A549 (cell line): ENCODE results near the gene DEPDC5.

Experiments used
- CEBPB ChIP-seq, 2 experiments: fragments of >200 bp in 1 of 2; sonication (Bioruptor Twin) in 1 of 2; formaldehyde crosslinking in 1 of 2; IDR thresholded peaks; 2 replicates each; pipeline ENCODE4 v1.6.1; 2012 to 2016
- EP300 ChIP-seq, 2 experiments: fragments of >200 bp; sonication (Bioruptor Twin); formaldehyde crosslinking; IDR thresholded peaks; 2 replicates in 1 of 2; 3 replicates in 1 of 2; pipeline ENCODE4 v1.6.1; 2016 to 2017
- HDAC2 ChIP-seq: fragments of 200-600 bp; sonication (generic); IDR thresholded peaks from 2 replicates; pipeline ENCODE4 v1.6.1; 2016
- KDM1A ChIP-seq: fragments of 200-600 bp; sonication (generic); IDR thresholded peaks from 2 replicates; pipeline ENCODE4 v1.6.1; 2016; ENCODE audit warnings: low read depth, mild to moderate bottlenecking
- POLR2A ChIP-seq: IDR thresholded peaks from 2 replicates; pipeline ENCODE4 v1.6.1; 2012; ENCODE audit warnings: mild to moderate bottlenecking, low read length
- SREBF2 ChIP-seq: fragments of 450-650 bp; IDR thresholded peaks from 2 replicates; pipeline ENCODE4 v1.6.1; 2014; ENCODE audit warnings: mild to moderate bottlenecking, moderate library complexity
- TF ChIP-seq, protein P1 (sequence below): IDR thresholded peaks from 2 replicates; pipeline ENCODE4 v1.6.1; 2012
- TF ChIP-seq, protein P2 (sequence below): fragments of >200 bp; sonication (Bioruptor Twin); formaldehyde crosslinking; IDR thresholded peaks from 3 replicates; pipeline ENCODE4 v1.5.1; 2016

DNA sequence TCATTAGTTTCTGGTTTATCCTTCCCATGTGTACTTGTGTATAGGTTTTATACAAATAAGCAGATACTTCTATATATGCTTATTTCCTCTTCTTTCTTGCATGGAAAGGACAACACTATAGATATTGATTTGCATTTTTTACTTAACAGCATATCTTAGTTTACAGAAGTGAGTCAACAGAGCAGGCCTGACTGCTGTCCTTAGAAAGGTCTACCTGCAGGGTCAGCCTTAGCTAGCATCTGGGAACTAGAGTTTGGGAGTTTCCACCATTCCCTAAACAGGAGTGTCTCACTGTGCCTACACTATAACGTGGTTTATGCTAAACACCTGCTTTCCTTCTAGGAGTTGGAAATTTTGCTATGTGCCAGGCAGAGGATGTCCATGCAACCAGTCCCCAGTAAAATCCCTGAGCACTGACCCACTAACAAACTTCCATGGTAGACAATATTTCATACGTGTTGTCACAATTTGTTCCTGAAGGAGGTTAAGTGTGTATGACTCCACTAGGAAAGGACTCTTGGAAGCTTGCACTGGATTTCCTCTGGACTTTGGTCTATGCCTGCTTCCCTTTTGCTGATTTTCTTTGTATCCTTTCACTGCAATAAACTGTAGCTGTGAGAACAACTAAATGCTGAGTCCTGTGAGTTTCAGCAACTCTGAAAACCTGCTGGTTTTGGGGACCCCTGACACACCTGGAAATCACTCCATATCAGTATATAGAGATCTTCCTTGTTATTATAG is 21.6 kb upstream of the DEPDC5 start:
- TF ChIP-seq, protein P1, sequence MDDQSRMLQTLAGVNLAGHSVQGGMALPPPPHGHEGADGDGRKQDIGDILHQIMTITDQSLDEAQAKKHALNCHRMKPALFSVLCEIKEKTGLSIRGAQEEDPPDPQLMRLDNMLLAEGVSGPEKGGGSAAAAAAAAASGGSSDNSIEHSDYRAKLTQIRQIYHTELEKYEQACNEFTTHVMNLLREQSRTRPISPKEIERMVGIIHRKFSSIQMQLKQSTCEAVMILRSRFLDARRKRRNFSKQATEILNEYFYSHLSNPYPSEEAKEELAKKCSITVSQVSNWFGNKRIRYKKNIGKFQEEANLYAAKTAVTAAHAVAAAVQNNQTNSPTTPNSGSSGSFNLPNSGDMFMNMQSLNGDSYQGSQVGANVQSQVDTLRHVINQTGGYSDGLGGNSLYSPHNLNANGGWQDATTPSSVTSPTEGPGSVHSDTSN, result no peak
- TF ChIP-seq CEBPB (IDR thresholded peaks at IDR 0.05) (no peak), SREBF2 (no peak), POLR2A (no peak), HDAC2 (no peak), KDM1A (no peak), EP300 (IDR thresholded peaks at IDR 0.05) (no peak)
- TF ChIP-seq, protein P2, sequence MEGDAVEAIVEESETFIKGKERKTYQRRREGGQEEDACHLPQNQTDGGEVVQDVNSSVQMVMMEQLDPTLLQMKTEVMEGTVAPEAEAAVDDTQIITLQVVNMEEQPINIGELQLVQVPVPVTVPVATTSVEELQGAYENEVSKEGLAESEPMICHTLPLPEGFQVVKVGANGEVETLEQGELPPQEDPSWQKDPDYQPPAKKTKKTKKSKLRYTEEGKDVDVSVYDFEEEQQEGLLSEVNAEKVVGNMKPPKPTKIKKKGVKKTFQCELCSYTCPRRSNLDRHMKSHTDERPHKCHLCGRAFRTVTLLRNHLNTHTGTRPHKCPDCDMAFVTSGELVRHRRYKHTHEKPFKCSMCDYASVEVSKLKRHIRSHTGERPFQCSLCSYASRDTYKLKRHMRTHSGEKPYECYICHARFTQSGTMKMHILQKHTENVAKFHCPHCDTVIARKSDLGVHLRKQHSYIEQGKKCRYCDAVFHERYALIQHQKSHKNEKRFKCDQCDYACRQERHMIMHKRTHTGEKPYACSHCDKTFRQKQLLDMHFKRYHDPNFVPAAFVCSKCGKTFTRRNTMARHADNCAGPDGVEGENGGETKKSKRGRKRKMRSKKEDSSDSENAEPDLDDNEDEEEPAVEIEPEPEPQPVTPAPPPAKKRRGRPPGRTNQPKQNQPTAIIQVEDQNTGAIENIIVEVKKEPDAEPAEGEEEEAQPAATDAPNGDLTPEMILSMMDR, result no peak
